Right renal cortex interstitium (tissue), 3 donors: Measurements from ENCODE around the gene ZBTB37. TPM values are rescaled to one million over a fixed set of nuclear protein-coding genes. Genes with fewer than 3 reads are reported as not detected.
"Not testable (repeated sequence)": the region's sequence is repeated elsewhere in the genome, so short reads cannot be mapped to it uniquely, and the experiment has no call there.

Experiments used
- DNase-seq, 3 donors: peaks; one replicate each; pipeline ENCODE4 v3.0.0-alpha.2; 2013; ENCODE audit warnings: low read depth in 3 of 3, low spot score in 2 of 3
- polyA plus RNA-seq, 3 donors: library from polyadenylated mRNA; unstranded; fragments of 120-200 nt; gene quantifications; one replicate each; pipeline ENCODE4 v1.2.1, GENCODE V29; 2013; ENCODE audit not compliant: insufficient read length in 3 of 3

ZBTB37 gene
- polyA plus RNA-seq, 3 donors: 7.0 to 8.2 (median 7.9) TPM

DNA sequence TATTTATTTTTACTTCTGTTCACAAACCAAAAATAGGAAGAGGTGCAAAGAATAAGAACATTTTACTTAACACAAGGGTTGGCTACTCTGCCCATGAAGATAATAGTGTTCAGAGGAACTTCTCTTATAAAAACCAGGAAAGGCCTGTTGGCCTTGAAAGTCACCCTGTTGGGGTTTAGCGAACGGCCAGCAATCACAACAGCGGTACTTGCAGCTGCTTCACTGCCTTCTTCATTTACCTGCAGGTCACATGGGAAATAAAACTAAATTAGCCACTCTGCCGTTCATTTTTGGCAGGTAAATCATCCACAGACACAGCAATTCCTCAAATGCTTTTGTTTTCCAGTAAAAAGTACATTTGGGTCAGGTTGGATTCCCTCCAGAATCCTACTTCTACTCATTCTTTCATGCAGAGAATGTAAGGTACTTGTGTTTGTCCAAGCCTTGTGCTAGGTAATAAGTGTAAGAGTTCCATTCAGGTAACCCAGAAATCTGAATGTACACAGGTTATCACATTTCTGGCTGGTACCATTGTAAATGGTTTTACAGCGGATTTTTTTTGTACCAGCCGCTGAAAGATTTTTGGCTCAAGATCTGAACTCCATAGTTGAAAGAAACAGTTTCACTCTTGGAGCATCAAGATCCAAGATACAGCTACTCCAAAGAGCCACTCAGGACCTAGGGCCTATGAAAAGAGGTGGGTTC is 35.8 kb downstream of the ZBTB37 start:
- no peak for DNase-seq

DNA sequence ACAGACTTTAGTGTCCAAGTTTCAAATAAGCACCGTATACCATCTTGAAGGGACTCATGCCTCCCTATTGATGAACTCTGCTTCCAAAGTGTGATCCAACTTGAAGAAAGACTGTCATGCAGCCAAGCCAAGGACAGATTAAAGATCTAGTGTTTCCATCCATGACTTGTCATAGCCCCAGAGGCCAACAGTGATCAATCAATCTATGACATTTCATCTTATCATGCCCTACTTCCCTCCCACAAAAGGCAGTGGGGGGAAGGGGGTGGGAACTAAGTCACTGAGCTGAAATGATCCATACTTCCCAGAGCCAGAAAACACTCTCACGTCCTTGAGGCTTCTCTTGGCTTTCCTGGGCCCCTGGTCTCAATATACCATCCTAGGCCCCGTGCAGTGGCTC is 44.9 kb downstream of the ZBTB37 start:
- no peak for DNase-seq

- DNase-seq: no peak
Observed at GRCh38 chr1:173914366-173914871, 46.2 kb downstream of the ZBTB37 start.

DNA sequence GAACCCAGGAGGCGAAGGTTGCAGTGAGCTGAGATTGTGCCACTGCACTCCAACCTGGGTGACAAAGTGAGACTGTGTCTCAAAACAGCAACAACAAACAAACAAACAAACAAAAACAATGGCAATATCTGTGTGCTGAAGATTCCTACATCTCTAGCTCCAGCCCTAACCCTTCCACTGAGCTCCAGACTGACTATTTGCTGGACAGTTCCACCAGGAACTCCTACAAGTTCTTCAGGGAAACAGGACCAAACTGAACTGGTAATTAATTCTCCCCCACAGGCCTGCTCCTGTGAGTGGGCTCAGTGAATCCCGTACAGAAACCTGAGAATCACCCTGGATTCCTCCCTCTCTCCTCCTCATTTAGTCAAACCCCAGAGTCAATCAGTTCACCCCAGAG is 47.4 kb downstream of the ZBTB37 start:
- no peak for DNase-seq

DNA sequence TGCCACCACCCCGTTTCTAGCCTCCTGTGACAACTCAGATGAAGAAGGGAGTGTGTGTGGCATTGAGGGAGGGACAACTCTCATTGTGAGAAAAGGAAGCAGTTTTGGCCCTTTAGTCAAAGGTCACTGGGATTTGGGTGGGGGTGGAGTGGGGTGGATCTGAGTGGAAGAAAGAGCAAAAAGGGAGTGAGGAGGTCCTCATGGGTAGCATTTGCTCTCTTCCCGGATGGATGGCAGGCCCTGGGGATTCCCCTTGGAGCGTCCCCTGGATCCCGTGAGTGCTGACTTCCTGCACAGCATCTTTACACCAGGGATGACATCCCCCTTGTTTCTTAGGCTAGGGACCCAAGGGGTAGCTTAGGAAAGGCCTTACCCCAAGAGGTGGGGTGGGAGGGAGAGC is 48.5 kb downstream of the ZBTB37 start:
- no peak for DNase-seq

DNA sequence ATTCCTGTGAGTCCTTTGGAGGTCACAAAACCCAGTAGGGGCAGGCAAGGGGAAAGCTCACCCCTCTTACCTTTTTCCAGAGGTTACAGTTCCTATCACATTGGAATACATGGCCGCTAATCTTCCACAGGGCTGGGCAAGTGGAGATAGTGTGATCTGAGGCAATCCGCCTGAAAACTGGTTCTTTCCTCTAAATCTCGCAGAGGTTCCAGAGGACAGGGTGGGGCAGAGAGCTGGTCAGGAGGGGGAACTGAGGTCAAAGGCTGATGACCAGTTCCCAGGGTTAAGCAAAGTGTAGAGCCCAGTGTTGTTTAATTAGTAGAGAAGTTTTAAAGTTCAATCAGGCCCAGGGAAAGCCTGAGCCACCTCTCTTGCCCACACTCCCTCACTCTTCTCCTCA is 49.0 kb downstream of the ZBTB37 start, which contains the start of gene SERPINC1:
TSS of gene SERPINC1 (minus strand) at position 179 of the 400 bp plus-strand sequence. CDS start at position 111, 68 bp downstream.
- no peak for DNase-seq

DNA sequence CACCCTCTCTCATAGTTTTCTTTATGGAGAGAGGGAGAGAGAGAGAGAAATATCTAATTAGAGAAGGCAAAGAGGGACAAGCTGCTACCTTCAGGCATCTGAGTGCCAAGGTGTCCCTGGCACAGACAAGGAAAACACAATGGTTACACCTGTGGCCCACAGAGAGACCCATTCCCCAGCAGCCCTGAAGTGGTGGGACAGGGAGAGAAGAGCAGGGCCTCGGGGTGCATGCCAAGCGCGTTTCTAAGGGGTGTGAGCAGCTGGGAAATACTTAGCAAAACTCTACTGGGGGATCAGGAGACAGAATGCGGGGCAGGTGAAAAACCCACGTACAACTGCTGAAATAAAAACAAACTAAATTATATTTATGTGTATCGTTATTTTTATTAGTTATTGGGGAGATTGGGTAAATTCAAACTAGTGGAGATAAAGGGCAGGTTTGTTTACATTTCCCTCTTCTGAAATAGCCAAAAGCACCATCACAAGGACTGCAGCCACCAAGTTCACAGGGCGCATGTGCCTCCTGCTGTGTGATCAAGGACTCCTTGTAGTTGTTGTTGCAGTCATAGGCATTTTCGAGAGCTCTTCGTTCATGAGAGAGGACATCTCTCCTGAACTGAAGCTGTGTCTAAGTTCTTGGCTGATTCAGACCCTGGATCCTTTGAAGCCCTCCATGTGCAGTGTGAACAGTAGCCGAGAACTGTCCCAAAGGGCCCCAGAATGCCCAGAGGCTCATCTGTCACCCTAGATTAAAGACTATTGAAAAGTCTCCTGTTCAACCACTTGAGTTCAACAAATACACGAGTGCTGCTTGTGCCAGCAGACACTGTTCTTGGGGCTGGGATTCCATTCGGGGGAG is 49.7 kb downstream of the ZBTB37 start:
- DNase-seq: no peak

DNA sequence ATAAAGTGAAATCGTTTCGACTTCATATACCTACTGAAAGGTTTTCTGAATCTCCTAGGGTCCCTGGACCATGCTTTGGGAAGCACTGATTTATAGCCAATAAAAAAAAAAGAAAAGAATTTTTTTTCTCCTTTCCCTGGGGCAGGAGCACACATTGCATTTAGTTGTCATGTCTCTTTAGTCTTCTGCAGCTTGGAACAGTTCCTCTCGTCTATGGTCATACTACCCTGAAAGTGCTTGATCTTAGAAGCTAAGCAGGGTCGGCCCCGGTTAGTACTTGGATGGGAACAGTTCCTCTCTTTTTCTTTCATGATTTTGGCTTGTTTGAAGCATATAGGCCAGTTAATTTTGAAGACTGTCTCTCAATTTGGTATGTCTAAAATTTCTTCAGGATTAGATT is 52.7 kb downstream of the ZBTB37 start:
- DNase-seq: no peak

- DNase-seq: no peak
Observed at GRCh38 chr1:173925306-173926242, 57.4 kb downstream of the ZBTB37 start.

DNA sequence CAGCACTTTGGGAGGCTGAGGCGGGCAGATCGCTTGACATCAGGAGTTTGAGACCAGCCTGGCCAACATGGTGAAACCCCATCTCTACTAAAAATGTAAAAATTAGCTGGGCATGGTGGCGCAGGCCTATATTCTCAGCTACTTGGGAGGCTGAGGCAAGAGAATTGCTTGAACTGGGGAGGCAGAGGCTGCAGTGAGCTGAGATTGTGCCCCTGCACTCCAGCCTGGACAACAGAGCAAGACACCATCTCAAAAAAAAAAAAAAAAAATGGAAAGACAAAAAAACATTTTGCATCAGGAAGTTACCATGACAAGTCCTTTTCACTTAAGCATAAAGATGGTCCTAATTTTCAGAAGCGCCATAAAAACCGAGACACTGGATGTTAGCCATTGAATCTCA is 62.4 kb downstream of the ZBTB37 start:
- not testable (repeated sequence) for DNase-seq

DNA sequence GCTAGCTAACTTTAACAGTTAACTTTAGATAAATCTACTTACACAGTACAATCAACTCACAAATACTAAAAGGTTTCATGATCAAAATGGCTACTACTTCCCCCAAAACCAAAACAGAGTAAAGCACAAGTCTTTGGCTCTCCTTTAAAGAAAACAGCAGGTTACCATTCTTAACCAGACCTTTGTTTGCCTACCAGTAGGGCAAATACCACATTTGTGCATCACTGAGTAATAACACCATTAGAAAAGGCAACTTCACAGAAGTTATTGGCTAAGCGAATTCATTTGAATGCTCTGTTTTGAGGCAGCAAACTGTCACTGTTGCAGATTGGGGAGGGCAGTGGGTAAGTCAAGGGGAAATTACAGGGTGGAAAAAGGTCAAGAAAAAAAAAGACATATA is 66.3 kb downstream of the ZBTB37 start:
- DNase-seq: no peak

DNA sequence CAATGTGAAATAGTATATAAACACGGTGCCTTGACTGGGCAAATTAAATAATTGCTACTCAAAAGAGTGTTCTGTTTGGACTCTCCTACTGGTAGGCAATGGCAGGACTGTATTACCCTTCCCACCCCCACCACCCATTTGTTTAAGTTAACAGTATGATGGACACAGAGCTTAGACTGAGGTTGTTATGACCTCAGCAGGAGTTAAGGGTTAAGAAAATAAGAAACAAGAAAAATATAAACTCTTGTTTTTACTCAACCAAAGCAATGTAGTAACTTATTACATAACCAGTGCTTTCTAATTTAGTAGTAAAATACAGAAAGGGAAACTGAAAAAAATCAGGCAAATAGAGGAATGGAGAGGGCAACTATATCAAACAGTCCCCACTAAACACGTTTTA is 68.9 kb downstream of the ZBTB37 start:
- DNase-seq: no peak

DNA sequence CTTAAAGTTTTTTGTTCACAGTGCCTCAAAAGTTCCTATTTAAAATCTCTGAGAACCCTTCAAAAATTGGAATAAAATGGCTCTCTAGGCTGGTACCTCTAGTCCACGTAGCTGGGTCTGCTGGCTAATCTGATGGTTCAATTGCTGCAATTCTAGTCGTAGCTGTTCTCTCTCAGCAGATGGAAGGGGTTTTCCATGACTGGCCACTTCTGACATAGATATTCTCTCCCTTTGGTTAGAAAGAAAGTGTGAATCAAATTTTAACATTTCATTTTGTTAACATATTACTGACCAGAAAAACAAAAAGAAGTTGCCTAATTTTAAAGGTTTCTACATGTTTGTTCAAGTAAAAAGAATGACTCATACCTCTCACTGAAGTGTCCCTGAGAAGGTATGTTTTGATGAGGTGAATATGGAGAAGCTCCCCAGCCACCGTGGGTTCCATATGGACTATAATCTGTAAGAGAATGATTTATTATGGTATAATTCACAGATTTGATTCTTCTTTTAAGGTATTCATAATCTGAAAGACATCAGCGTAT is 78.3 kb downstream of the ZBTB37 start:
- no peak for DNase-seq

GRCh38 chr1:173948594-173948993 is 80.4 kb downstream of the ZBTB37 start:
- DNase-seq: no peak

Other genes starting within 250 kb of the ZBTB37 start
- not detected for gene TEX50, start 233.0 kb upstream of the ZBTB37 start, polyA plus RNA-seq
- gene ANKRD45, start 198.5 kb upstream of the ZBTB37 start, polyA plus RNA-seq: 1 to 10 TPM; 6.2 to 7.6 (median 7.0) TPM
- gene KLHL20, start 153.4 kb upstream of the ZBTB37 start, polyA plus RNA-seq: 10 to 100 TPM; 21.1 to 24.3 (median 23.6) TPM
- gene DARS2, start 43.7 kb upstream of the ZBTB37 start, polyA plus RNA-seq: 10 to 100 TPM; 26.6 to 29.1 (median 28.3) TPM
- gene CENPL, start 43.5 kb upstream of the ZBTB37 start, polyA plus RNA-seq: 10 to 100 TPM; 11.1 to 13.2 (median 11.8) TPM
- 100 to 1,000 TPM; 711 to 900 (median 717) TPM for gene GAS5, start 391 bp upstream of the ZBTB37 start, polyA plus RNA-seq
- gene SERPINC1, start 48.9 kb downstream of the ZBTB37 start, polyA plus RNA-seq: under 1 TPM; 0.35 to 0.80 (median 0.52) TPM
- gene RC3H1, start 154.0 kb downstream of the ZBTB37 start, polyA plus RNA-seq: 10 to 100 TPM; 11.9 to 13.3 (median 13.1) TPM